ENCODE data around the gene RPF1. TPM values are rescaled to one million over a fixed set of nuclear protein-coding genes. Genes with fewer than 3 reads are reported as not detected.
"Not testable (repeated sequence)": the region's sequence is repeated elsewhere in the genome, so short reads cannot be mapped to it uniquely, and the experiment has no call there.

The RPF1 gene
- total and polyA plus RNA-seq, 2 experiments from 2014 or later, result 31.5 to 35.3 TPM

GRCh38 chr1:84442256-84442655, 36.8 kb upstream of the RPF1 start:
- peak; percentile 55 for TF ChIP-seq CTCF (IDR thresholded peaks at IDR 0.05; ENCODE audit: poor library complexity)
- TF ChIP-seq EZH2 (IDR thresholded peaks at IDR 0.05; ENCODE audit: borderline replicate concordance), result no peak
- TF ChIP-seq EZH2phosphoT487 (IDR thresholded peaks at IDR 0.05; ENCODE audit: low read depth, severe bottlenecking, unreplicated experiment), result no peak
- Histone ChIP-seq H2AFZ (no peak overlapping the region), H3K9me3 (ENCODE audit: low read depth) (no peaks in the 10 kb centered on the region), H3K27me3 (no peaks in the 10 kb centered on the region), H3K4me1 (ENCODE audit: insufficient read depth) (no peaks in the 10 kb centered on the region), H4K20me1 (ENCODE audit: insufficient read depth, poor library complexity, severe bottlenecking) (no peaks in the 10 kb centered on the region), H3K27ac (no peak overlapping the region), H3K79me2 (no peaks in the 10 kb centered on the region), H3K4me2 (no peak overlapping the region), H3K9me2 (replicated peaks; ENCODE audit: insufficient read depth) (no peaks in the 10 kb centered on the region), H3K4me3 (no peak overlapping the region), H3K36me3 (replicated peaks; ENCODE audit: insufficient read depth, low read depth) (no peaks in the 10 kb centered on the region)
- DNase-seq (ENCODE audit: low spot score), result peak; percentile 57
- WGBS (ENCODE audit: low lambda C conversion rate, missing lambda C conversion rate), result 36% methylated on average over 2 of the region's 2 CpGs

- WGBS (ENCODE audit: low lambda C conversion rate, missing lambda C conversion rate), result 97% methylated on average over 7 of the region's 7 CpGs
- DNase-seq (ENCODE audit: low spot score); H3K27me3 ChIP-seq; H4K20me1 ChIP-seq (ENCODE audit: insufficient read depth, poor library complexity, severe bottlenecking); H3K4me2 ChIP-seq; H3K27ac ChIP-seq; H3K9me3 ChIP-seq (ENCODE audit: low read depth); H3K9me2 ChIP-seq (replicated peaks; ENCODE audit: insufficient read depth); H3K4me1 ChIP-seq (ENCODE audit: insufficient read depth); H3K79me2 ChIP-seq; H2AFZ ChIP-seq; H3K4me3 ChIP-seq; H3K36me3 ChIP-seq (replicated peaks; ENCODE audit: insufficient read depth, low read depth): not testable (repeated sequence)
Measured at GRCh38 chr1:84442747-84443646, 36.1 kb upstream of the RPF1 start.

- WGBS (ENCODE audit: low lambda C conversion rate, missing lambda C conversion rate), result 93% methylated on average over 3 of the region's 3 CpGs
- not testable (repeated sequence) for H4K20me1 ChIP-seq (ENCODE audit: insufficient read depth, poor library complexity, severe bottlenecking); H3K4me2 ChIP-seq; H3K27me3 ChIP-seq; H3K4me1 ChIP-seq (ENCODE audit: insufficient read depth); H3K27ac ChIP-seq; H3K9me2 ChIP-seq (replicated peaks; ENCODE audit: insufficient read depth); H3K79me2 ChIP-seq; DNase-seq (ENCODE audit: low spot score); H2AFZ ChIP-seq; H3K36me3 ChIP-seq (replicated peaks; ENCODE audit: insufficient read depth, low read depth); H3K4me3 ChIP-seq; H3K9me3 ChIP-seq (ENCODE audit: low read depth)
Measured at GRCh38 chr1:84448704-84449103, 30.4 kb upstream of the RPF1 start.

GRCh38 chr1:84450910-84451309, 28.2 kb upstream of the RPF1 start:
- Histone ChIP-seq H3K4me1 (ENCODE audit: insufficient read depth) (no peaks in the 10 kb centered on the region), H2AFZ (no peak overlapping the region), H3K4me2 (no peak overlapping the region), H3K4me3 (no peak overlapping the region), H3K9me3 (ENCODE audit: low read depth) (no peaks in the 10 kb centered on the region), H3K9me2 (replicated peaks; ENCODE audit: insufficient read depth) (no peaks in the 10 kb centered on the region), H4K20me1 (ENCODE audit: insufficient read depth, poor library complexity, severe bottlenecking) (no peaks in the 10 kb centered on the region), H3K36me3 (replicated peaks; ENCODE audit: insufficient read depth, low read depth) (no peaks in the 10 kb centered on the region), H3K27me3 (no peaks in the 10 kb centered on the region), H3K27ac (no peak overlapping the region), H3K79me2 (no peaks in the 10 kb centered on the region)
- 81% methylated on average over 2 of the region's 2 CpGs for WGBS (ENCODE audit: low lambda C conversion rate, missing lambda C conversion rate)
- TF ChIP-seq CTCF (IDR thresholded peaks at IDR 0.05; ENCODE audit: poor library complexity) (no peak), EZH2 (IDR thresholded peaks at IDR 0.05; ENCODE audit: borderline replicate concordance) (no peak), EZH2phosphoT487 (IDR thresholded peaks at IDR 0.05; ENCODE audit: low read depth, severe bottlenecking, unreplicated experiment) (no peak)
- DNase-seq (ENCODE audit: low spot score), result no peak

Measured in hepatocyte (in vitro differentiated cells).